ENCODE results near the gene FIS1.
"Not testable (repeated sequence)": the region's sequence is repeated elsewhere in the genome, so short reads cannot be mapped to it uniquely, and the experiment has no call there.

FIS1 gene

DNA sequence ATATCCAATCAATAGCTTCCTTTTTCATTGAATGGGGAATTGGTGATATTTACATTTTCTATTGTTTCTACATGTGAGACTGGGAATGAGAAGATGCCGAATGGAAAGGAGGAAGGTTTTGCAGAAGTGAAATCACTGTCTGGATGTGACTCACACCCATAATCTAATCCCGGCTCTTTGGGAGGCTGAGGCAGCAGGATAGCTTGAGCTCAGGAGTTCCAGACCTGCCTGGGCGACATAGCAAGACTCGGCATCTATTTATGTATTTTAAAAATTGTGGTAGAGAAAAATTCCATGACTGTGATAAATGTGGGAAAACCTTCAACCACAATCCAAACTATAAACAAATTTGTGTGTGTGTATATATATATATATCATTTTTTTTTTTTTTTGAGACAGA, 10.9 kb upstream of the FIS1 start:
- no peak for DNase-seq (ENCODE audit: low spot score)

DNA sequence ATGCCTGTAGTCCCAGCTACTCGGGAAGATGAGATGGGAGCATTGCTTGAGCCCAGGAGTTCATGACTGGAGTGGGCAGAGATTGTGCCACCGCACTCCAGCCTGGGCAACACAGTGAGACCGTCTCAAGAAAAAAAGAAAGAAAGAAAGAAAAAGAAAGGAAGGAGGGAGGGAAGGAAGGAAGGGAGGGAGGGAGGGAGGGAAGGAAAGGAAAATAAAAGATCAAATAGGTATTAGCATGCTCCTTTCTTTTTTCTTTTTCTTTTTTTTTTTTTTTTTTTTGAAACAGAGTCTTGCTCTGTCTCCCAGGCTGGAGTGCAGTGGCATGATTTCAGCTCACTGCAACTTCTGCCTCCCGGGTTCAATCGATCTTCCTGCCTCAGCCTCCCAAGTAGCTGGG, 8.3 kb upstream of the FIS1 start:
- not testable (repeated sequence) for DNase-seq (ENCODE audit: low spot score)

DNA sequence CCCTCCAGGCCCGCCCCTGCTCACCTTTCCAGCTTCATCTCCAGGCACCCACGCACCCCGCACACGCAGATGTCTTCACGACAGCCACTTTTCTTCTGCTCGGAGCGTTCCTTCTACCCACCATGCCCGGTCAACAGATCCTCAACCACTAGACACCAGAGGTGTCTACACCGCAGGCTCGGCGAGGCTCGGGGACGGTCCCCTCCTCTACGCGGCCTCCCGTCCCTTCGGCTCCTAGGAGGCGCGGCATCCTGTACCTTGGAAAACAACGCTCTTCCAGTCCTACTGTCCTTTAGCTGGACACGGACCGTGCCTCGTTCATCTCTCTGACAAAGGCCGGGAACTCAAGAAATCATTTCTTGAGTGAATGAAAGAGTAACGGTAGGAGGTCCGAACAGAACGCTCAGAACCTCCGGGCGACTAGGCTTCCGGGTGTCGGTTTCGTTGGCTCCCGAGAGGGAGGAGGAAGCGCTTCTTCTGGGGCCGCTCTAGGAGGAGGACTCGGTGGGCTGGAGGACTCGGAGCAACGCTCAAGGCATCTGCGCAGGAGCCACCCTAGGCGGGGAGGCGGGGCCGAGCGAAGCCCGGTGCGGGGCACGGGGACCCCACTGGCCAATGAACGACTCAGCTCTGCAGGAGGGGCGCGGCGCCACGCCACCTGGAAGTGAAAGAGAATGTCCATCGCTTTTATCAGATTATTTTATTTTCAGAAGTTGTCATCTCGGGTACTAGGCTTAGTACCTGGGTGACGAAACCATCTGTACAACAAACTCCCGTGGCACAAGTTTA, 7.2 kb upstream of the FIS1 start:
- DNase-seq (ENCODE audit: low spot score) = peak; percentile 100

DNA sequence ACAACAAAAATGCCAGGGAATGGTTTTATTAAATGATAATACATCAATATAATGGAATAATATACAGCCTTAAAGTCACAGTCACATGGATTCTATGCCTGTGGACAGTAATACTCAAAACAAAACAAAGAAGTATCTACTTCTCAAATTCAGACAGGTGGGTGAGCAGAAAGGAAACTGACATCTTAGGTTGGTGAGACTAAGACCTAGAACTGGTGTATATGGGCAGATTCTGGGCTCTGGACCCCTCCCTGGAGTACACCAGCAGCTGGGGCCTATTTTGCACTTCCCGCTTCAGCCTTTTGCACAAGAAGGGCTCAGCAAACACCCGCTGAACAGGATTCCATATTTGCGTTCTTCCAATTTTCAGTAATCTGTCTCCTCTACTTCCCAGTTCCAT, 5.4 kb upstream of the FIS1 start:
- no peak for DNase-seq (ENCODE audit: low spot score)

DNA sequence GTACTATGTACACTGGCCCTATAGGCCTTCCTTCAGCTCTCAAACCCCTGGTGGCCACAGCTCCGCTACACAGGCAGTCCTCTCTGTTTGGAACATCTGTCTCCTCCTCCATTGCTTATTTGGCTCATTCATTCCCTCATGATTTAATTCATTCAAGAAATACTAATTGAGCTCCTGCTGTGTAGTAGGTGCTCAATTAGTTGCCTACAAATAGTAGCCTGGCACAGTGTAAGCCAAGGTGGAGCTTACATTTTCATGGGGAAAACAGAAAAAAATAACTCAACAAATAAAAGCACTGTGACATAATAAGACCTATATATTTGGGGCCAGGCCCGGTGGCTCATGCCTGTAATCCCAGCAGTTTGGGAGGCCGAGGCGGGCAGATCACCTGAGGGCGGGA, 3.4 kb upstream of the FIS1 start:
- DNase-seq (ENCODE audit: low spot score) = no peak

DNA sequence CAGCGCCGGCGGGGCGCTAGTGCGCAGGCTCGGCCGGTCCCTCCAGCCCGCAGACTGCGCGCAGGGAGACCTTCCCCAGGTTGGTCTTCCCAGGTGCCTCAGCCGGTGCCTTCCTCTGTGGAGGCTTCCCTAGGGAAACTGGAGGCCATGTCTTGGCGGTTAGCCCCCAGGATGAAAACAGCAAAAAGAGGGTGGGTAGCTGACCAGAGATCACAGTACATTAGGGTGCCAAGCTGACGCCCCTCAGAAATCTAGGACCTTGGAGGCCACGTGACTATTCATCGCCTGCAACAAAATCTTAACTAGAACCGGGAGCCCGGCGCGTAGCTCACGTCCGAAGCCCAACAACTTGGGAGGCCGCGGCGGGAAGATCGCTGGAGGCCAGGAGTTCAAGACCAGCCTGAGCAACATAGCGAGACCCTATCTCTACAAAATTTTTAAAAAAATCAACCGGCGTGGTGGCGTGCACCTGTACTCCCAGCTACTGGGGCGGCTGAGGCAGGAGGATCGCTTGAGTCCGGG, 327 bp upstream of the FIS1 start:
- DNase-seq (ENCODE audit: low spot score) = no peak

DNA sequence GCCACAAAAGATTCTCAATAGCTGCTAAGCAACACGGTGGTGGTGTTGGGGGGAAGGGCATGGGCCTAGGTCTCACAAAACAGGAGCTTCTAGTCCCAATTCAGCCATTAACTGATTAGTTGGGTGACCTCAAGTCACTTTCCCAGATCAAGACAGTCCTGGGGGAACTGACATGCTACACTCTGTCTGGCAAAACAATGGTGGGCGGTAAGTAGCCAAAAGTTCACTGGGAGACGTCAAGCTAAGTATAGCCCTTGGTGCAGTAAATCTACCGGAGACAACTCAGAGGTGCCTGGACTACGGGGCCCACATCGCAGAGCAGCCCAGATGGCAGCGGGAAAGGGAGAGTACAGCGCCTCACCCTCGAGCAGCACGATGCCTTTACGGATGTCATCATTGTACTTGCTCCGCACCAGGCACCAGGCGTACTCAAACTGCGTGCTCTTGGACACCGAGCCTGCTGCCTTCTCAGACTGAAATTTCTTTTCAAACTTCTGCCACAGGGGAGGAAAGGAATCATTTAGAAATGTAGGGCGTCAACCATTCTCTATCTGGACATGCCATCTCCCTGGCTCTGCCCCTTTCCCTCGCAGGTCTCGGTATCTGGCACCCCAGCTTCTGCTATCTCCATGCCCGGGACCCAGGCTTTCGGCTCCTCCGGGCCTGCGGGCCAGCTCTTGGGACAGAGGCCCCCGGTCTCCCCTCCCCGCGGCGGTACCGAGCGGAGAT, 1.1 kb downstream of the FIS1 start:
- DNase-seq (ENCODE audit: low spot score) = no peak

DNA sequence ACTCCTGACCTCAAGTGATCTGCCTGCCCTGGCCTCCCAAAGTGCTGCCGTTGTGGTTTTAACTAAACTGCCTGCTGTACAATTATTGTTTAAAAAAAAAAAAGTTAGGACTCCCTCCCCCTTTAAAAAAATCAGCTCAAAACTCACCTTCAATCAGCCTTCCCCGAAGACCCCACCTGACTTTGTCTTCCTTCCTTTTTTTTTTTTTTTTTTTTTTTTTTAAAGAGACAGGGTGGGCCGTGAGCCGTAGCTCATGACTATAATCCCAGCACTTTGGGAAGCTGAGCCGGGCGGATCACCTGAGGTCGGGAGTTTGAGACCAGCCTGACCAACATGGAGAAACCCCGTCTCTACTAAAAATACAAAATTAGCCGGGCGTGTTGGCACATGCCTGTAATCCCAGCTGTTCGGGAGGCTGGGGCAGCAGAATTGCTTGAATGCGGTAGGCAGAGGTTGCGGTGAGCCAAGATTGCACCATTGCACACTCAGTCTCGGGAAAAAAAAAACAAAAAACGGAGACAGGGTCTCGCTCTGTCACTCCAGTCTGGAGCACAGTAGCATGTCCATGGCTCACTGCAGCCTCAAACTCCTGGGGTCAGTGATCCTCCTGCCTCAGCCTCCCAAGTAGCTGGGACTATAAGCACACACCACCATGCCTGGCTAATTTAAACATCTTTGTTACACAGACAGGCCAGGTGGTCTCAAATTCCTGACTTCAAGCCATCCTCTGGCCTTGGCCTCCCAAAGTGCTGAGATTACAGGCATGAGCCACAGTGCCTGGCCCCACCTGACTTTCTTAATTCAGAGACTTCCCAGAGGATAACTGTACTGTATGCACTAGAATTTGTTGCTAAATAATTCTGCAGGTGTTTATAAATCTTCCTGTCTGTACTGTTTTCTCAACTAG, 3.2 kb downstream of the FIS1 start:
- DNase-seq (ENCODE audit: low spot score) = no peak

DNA sequence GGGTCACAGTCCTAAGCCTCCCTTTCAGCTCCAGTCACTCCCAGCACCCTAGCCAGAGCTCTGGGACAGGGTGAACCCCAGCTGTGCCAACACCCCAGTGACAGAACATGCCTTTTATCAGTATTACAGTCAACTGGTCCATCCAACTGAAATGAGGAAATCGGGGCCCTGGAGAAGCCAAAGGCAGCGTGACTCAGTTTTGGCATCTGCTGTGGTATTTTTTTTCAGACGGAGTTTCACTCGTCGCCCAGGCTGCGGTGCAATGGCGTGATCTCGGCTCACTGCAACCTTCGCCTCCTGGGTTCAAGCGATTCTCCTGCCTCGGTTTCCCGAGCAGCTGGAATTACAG, 3.9 kb downstream of the FIS1 start:
- no peak for DNase-seq (ENCODE audit: low spot score)

DNA sequence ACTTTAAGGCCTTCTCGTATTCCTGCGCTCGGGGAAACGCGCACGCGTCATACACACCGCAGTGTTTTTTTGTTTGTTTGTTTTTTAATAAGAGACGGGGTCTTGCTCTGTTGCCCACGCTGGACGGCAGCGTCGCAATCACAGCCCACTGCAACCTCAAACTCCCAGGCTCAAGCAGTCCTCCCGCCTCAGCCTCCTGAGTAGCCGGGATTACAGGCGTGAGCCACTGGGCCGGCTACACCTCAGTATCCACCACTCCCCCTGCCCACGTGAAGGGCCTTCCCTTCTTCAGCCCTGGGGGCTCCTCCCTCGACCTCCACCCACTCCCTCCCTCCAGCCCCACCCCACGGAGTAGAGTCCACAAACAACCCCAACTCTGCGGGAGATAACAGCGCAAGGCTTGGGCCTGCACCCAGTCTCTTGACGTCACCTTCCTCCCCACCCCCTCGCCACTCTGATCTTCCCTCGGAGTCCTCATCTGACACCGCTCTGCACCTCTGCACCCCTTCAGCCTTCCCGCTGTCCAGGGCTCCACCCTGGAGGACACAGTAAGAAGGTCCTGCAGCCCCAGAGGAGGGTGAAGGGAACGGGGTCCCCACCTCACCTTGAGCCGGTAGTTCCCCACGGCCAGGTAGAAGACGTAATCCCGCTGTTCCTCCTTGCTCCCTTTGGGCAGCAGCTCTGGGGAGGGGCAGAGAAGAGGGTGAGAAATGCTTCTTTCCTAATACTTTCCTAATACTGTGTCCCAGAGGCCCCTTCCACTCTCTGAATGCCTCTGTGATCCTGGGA, 4.5 kb downstream of the FIS1 start:
- DNase-seq (ENCODE audit: low spot score) = no peak

DNA sequence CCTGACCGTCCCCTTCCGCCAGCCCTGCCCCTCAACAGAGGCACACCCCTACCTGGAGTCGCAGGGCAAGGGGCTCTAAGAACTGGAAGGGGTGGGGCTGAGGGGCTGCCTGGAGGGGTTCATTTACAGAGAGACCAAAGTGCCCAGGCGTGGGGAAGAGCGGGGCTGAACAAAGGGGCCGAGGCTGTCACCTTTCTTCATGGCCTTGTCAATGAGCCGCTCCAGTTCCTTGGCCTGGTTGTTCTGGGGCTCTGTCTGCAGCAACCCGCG, 5.0 kb downstream of the FIS1 start:
- DNase-seq (ENCODE audit: low spot score) = no peak

DNA sequence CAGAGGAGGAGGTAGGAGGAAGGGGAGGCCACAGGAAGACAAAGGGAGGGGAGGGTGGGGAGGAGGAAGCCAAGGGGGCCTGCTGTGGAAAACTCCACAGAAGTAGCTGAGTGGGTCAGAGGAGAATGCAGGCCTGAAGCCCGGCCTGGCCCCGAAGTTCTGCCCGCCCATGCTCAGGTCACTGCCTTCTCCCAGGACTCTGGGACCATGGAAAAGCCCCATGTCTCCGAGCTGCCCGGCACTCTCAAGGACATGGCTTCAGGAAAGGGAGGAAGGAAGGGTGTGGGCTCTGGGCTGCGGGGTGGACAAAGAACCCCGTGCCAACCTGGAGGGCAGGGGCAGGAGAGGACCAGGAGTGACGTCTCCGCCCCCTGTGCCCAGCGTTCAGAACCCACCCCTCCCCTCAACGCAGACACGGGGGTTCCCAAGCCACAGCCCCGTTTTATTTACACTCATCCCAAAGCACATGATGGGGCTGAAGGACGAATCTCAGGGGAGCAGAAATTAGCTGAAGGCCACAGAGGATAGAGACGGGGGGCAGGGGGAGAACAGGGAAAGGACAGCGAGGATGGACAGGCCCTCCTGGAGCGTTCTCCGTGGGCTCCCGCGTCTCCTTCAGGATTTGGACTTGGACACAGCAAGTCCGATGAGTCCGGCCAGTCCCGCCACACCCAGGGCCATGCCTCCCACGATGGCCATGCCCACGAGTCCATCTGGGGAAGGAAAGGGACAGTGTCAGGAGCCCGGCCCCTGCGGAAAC, 5.5 kb downstream of the FIS1 start:
- no peak for DNase-seq (ENCODE audit: low spot score)

DNA sequence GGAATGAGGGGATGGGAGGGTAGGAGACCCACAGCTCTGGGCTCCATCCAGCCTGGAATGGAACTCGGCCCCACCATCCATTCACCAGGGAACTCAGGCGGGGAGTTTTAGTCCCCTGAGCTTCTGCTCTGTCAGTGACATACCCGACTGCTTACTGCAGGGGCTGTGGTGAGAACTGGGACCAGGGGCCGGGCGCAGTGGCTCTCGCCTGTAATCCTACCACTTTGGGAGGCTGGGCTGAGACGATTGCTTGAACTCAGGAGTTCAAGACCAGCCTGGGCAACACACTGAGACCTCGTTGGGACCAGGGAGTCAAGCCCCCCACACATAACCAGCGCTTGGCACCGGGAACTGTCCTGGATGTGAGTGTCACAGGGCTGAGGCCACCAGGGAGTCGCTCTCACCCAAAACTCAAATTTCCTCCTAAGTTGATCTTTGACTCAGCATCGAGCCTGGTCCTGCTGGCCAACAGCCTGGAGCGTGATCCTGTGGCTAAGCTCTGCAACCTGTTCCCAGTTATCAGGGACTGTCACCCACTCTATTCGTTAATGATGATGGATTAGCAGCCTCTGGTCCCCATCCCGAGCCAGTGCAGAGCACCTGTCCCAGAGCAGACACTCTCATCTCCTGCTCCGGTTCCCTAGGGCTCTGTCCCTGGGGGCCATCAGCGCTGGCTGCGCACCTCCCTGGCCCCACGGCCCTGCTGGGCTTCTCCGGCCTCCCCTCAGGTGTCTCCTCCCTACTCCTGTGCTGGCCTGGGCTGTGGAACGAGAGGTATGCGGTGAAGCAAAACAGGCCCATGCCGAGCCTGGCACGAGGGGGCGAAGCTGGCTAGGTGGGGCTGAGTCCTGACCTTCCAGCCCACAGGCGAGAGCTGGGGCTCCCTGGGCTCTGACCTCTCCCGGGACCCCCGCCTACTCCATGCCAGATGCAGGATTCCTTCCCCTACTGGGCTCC, 6.4 kb downstream of the FIS1 start:
- no peak for DNase-seq (ENCODE audit: low spot score)

DNA sequence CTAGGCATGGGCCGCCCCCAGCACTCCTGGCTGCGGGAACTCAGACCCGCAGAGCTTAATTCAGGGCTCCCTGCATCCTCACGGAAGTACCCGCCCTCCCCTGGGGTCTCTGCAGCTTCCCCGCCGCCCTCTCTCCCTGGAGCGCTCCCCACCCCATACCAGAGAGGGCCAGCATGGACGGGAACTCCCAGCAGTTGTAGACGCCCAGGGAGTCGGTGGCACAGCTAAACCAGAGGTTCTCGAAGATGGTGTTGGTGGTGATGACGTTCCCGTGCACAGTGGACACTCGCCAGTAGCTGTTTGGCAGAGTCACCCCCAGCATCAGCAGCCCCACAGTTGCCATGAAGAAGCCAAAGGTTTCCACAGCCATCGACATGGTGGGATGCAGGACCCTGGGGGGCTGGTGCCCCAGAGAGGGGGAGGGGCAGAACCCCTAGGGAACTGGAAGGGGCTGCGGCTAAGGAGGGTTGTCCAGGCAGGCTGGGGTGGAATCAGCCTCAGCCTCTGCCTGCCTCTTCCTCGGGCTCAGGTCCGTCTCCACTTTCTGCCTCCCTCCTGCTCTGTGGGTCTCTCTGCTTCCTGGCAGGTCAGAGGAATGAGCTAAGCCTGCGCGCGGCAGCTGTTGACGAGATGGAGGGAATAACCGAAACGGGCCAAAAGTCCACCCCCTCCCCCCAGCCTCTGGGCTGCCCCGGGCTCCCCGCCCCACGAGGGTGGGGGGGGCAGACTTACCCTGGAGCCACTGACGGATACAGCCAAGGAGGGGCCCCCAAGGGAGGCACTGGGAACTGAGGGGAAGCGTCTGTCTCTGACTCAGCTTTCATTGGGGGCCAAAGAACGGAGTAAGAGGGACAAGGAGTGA, 7.4 kb downstream of the FIS1 start, which contains the start of gene CLDN15:
CLDN15 (minus strand) TSS at position 597 of the 862 bp plus-strand sequence; CDS start at position 376, 221 bp downstream.
- no peak for DNase-seq (ENCODE audit: low spot score)

DNA sequence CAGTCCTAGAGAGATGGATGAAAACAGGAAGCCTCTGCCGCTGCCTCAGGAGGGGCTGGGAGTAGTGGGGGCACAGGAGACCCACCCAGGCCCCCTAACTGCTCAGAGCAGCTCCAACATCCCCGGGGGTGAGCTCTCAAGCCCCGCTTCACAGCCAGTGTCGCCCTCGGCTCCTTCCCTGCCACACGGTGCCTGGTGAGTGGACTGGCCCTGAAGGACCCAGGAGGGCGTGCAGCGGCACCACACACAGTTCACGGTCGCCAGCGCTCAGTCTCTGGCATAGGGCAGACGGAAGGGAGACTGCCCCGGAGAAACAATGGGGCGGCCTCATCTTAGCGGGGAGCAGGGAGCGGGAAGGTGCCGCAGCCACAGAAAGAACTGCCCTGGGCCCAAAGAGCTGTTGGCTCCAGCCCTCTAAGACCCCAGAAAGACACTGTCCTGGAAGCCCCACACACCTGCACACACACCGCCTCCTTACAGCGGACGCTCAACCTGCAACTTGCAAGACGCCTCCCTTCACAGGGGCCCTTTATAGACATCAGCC, 8.5 kb downstream of the FIS1 start:
- DNase-seq (ENCODE audit: low spot score) = no peak

DNA sequence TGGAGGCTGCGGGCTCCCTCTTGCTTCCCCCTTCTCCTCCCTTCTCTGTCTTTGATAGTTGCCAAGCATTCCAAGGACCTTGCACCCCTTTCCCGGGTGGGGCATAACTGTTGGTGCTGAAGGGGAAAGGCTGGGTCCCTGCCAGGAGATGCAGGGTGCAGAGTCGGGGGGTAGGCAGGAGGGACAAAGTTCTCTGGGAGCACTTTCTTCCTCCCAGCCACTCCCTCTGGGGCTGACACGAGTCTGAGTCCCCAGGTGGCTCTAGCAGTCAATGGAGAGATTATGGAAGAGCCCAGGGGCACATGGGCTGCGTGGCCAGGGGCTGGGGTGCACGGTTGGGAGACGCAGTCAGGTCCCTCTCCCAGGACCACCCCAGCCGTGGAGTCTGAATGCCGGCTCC, 9.4 kb downstream of the FIS1 start:
- no peak for DNase-seq (ENCODE audit: low spot score)

DNA sequence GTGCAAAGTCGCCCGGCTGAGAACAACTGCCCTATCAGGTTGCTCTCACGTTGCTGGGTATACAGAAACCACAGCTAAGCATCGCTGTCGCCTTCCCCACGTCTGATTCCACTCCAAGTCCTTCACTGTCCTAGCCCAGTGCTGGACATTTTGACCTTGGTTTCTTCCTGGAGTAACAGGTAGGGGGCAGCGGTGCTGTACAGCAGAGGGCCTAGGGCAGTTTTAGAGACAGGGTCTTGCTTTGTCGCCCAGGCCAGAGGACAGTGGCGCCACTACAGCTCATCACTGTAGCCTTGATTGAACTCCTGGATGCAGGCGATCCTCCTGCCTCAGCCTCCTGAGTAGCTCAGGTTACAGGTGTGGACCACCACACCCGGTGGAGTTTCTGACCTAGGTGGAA, 9.8 kb downstream of the FIS1 start:
- no peak for DNase-seq (ENCODE audit: low spot score)

DNA sequence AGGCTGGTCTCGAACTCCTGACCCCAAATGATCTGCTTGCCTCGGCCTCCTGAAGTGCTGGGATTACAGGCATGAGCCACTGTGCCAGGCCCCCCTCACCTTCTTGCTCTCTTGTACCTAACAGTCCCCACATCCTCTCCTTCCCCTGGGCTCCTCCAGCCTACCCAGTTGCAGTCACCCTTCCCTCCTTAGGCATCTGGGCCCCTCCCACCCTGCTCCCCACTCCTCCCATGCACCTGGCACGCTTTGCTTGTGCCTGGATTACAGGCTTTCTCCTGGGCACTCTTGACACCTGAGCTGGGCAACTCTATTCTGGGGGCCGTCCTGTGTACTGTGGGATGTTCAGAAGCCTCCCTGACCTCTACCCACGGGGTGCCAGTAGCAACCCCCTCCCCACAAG, 10.2 kb downstream of the FIS1 start:
- DNase-seq (ENCODE audit: low spot score) = no peak
